ENCODE results near the gene IGDCC3.

The IGDCC3 gene

GRCh38 chr15:65303687-65304380 is 74.0 kb downstream of the IGDCC3 start:
- no peak for TF ChIP-seq CTCF (IDR thresholded peaks at IDR 0.05; ENCODE audit: insufficient read depth, low read length, poor library complexity, severe bottlenecking)
- no peaks in the 10 kb centered on the region for H3K36me3 ChIP-seq (ENCODE audit: control insufficient read depth, insufficient read depth, low read length)
- peak overlapping the region; percentile 69 for H3K4me3 ChIP-seq (replicated peaks; ENCODE audit: low read depth, low read length)
- no peaks in the 10 kb centered on the region for H3K27me3 ChIP-seq (replicated peaks; ENCODE audit: control insufficient read depth, insufficient read depth, low read length)
- DNase-seq (ENCODE audit: extremely low read depth, insufficient read length), result no peak

- Histone ChIP-seq H3K4me3 (replicated peaks; ENCODE audit: low read depth, low read length) (no peak overlapping the region), H3K27me3 (replicated peaks; ENCODE audit: control insufficient read depth, insufficient read depth, low read length) (no peaks in the 10 kb centered on the region), H3K36me3 (ENCODE audit: control insufficient read depth, insufficient read depth, low read length) (no peaks in the 10 kb centered on the region)
- DNase-seq (ENCODE audit: extremely low read depth, insufficient read length), result no peak
- no peak for TF ChIP-seq CTCF (IDR thresholded peaks at IDR 0.05; ENCODE audit: insufficient read depth, low read length, poor library complexity, severe bottlenecking)
Observed at GRCh38 chr15:65302061-65302460, 75.7 kb downstream of the IGDCC3 start.

- Histone ChIP-seq H3K36me3 (ENCODE audit: control insufficient read depth, insufficient read depth, low read length) (no peaks in the 10 kb centered on the region), H3K27me3 (replicated peaks; ENCODE audit: control insufficient read depth, insufficient read depth, low read length) (no peaks in the 10 kb centered on the region), H3K4me3 (replicated peaks; ENCODE audit: low read depth, low read length) (no peak overlapping the region)
- no peak for TF ChIP-seq CTCF (IDR thresholded peaks at IDR 0.05; ENCODE audit: insufficient read depth, low read length, poor library complexity, severe bottlenecking)
- no peak for DNase-seq (ENCODE audit: extremely low read depth, insufficient read length)
Observed at GRCh38 chr15:65300924-65301441, 76.8 kb downstream of the IGDCC3 start.

GRCh38 chr15:65298731-65299130 is 79.1 kb downstream of the IGDCC3 start:
- Histone ChIP-seq H3K4me3 (replicated peaks; ENCODE audit: low read depth, low read length) (no peak overlapping the region), H3K27me3 (replicated peaks; ENCODE audit: control insufficient read depth, insufficient read depth, low read length) (no peaks in the 10 kb centered on the region), H3K36me3 (ENCODE audit: control insufficient read depth, insufficient read depth, low read length) (no peaks in the 10 kb centered on the region)
- no peak for DNase-seq (ENCODE audit: extremely low read depth, insufficient read length)
- no peak for TF ChIP-seq CTCF (IDR thresholded peaks at IDR 0.05; ENCODE audit: insufficient read depth, low read length, poor library complexity, severe bottlenecking)

GRCh38 chr15:65292938-65293518 is 84.8 kb downstream of the IGDCC3 start:
- TF ChIP-seq CTCF (IDR thresholded peaks at IDR 0.05; ENCODE audit: insufficient read depth, low read length, poor library complexity, severe bottlenecking), result no peak
- no peak for DNase-seq (ENCODE audit: extremely low read depth, insufficient read length)
- no peaks in the 10 kb centered on the region for H3K27me3 ChIP-seq (replicated peaks; ENCODE audit: control insufficient read depth, insufficient read depth, low read length)
- H3K36me3 ChIP-seq (ENCODE audit: control insufficient read depth, insufficient read depth, low read length), result no peaks in the 10 kb centered on the region
- H3K4me3 ChIP-seq (replicated peaks; ENCODE audit: low read depth, low read length), result no peak overlapping the region
